Fibroblast of lung (primary cell): ENCODE data around the gene TP53RK. TPM values are rescaled to one million over a fixed set of nuclear protein-coding genes. Genes with fewer than 3 reads are reported as not detected.

Source experiments
- DNase-seq, 2 donors: peaks; one replicate each; pipeline versions ENCODE4 v3.0.0 to v3.0.0-alpha.2; 2010; ENCODE audit warnings: low read depth in 2 of 2
- H2AFZ ChIP-seq: 2 replicates; pipeline ENCODE4 v1.5.1; 2012; ENCODE audit warnings: low read length, control low read depth, inconsistent platforms
- H3K27ac ChIP-seq: 2 replicates; pipeline ENCODE4 v1.5.1; 2011; ENCODE audit warnings: low read length, control low read depth; ENCODE audit not compliant: insufficient read depth
- H3K27me3 ChIP-seq: 2 replicates; pipeline ENCODE4 v1.5.1; 2011; ENCODE audit warnings: mild to moderate bottlenecking, low read length; ENCODE audit not compliant: control insufficient read depth, insufficient read depth
- H3K36me3 ChIP-seq: 2 replicates; pipeline ENCODE4 v1.5.1; 2011; ENCODE audit warnings: low read length; ENCODE audit not compliant: control insufficient read depth, insufficient read depth
- H3K4me1 ChIP-seq: 2 replicates; pipeline ENCODE4 v1.5.1; 2011; ENCODE audit warnings: low read length; ENCODE audit not compliant: control insufficient read depth, insufficient read depth; ENCODE audit errors: extremely low read depth
- H3K4me2 ChIP-seq: 2 replicates; pipeline ENCODE4 v1.5.1; 2011; ENCODE audit warnings: low read length, control low read depth; ENCODE audit not compliant: insufficient read depth; ENCODE audit errors: extremely low read depth
- H3K4me3 ChIP-seq, 4 experiments: fragments of 200-600 bp in 1 of 4; sonication (generic) in 1 of 4; replicated peaks in 1 of 4; 2 replicates each; pipeline ENCODE4 v1.5.1; 2011 to 2016; ENCODE audit warnings: low read length in 4 of 4, low read depth in 3 of 4, mild to moderate bottlenecking in 3 of 4, control low read depth in 2 of 4, inconsistent platforms in 1 of 4, mixed read lengths in 1 of 4; ENCODE audit not compliant: insufficient read depth in 1 of 4; ENCODE audit errors: control extremely low read depth in 1 of 4
- H3K79me2 ChIP-seq: 2 replicates; pipeline ENCODE4 v1.5.1; 2012; ENCODE audit warnings: mild to moderate bottlenecking, low read length, inconsistent platforms; ENCODE audit not compliant: control insufficient read depth, insufficient read depth
- H3K9ac ChIP-seq: 2 replicates; pipeline ENCODE4 v1.5.1; 2011; ENCODE audit warnings: mild to moderate bottlenecking, low read length, control low read depth; ENCODE audit not compliant: insufficient read depth
- H3K9me3 ChIP-seq: 2 replicates; pipeline ENCODE4 v1.5.1; 2012; ENCODE audit warnings: low read depth, low read length; ENCODE audit not compliant: control insufficient read depth, insufficient read depth
- H4K20me1 ChIP-seq: 2 replicates; pipeline ENCODE4 v1.5.1; 2011; ENCODE audit warnings: low read length; ENCODE audit not compliant: control insufficient read depth, insufficient read depth; ENCODE audit errors: extremely low read depth
- EZH2 ChIP-seq: IDR thresholded peaks from 2 replicates; pipeline ENCODE4 v1.5.1; 2012; ENCODE audit warnings: low read length, control low read depth, mild to moderate bottlenecking; ENCODE audit errors: missing control alignments
- polyA plus RNA-seq, 2 donors: library from polyadenylated mRNA; depleted of rRNA in 1 of 2; stranded (reverse) in 1 of 2; unstranded in 1 of 2; fragments of >200 nt; gene quantifications; 2 replicates each; pipeline ENCODE4 v1.2.1, GENCODE V29; 2011 to 2012; ENCODE audit warnings: missing spikeins in 1 of 2
- total RNA-seq: library from RNA; depleted of rRNA; stranded (reverse); fragments of >200 nt; gene quantifications from 2 replicates; pipeline ENCODE4 v1.2.1, GENCODE V29; 2014
- TF ChIP-seq, protein P1 (sequence below), 2 donors: IDR thresholded peaks in 1 of 2; conservative IDR thresholded peaks in 1 of 2; 1 replicate in 1 of 2; 2 replicates in 1 of 2; pipeline ENCODE4 v1.5.1; 2011 to 2012; ENCODE audit warnings: low read length in 2 of 2, control low read depth in 1 of 2, inconsistent platforms in 1 of 2, low read depth in 1 of 2, mild to moderate bottlenecking in 1 of 2

TP53RK gene
- total and polyA plus RNA-seq, 2 donors (not counting 1 experiment from before 2014, with no cell fraction given), result 9.2 to 19.5 TPM

- H3K9me3 ChIP-seq, result no peaks in the 10 kb centered on the region
- H2AFZ ChIP-seq, result no peak overlapping the region
- no peaks in the 10 kb centered on the region for H3K27me3 ChIP-seq
- no peak overlapping the region for H3K4me3 ChIP-seq
- TF ChIP-seq, protein P1, sequence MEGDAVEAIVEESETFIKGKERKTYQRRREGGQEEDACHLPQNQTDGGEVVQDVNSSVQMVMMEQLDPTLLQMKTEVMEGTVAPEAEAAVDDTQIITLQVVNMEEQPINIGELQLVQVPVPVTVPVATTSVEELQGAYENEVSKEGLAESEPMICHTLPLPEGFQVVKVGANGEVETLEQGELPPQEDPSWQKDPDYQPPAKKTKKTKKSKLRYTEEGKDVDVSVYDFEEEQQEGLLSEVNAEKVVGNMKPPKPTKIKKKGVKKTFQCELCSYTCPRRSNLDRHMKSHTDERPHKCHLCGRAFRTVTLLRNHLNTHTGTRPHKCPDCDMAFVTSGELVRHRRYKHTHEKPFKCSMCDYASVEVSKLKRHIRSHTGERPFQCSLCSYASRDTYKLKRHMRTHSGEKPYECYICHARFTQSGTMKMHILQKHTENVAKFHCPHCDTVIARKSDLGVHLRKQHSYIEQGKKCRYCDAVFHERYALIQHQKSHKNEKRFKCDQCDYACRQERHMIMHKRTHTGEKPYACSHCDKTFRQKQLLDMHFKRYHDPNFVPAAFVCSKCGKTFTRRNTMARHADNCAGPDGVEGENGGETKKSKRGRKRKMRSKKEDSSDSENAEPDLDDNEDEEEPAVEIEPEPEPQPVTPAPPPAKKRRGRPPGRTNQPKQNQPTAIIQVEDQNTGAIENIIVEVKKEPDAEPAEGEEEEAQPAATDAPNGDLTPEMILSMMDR (conservative IDR thresholded peaks at IDR 0.05 in 1 of 2, IDR thresholded peaks at IDR 0.05 in 1 of 2; ENCODE audit: low read depth in 1 of 2, low read length in 2 of 2), result no peak
- no peak for TF ChIP-seq EZH2
- peaks cover 6% of the 10 kb centered on the region for H3K79me2 ChIP-seq
- peaks cover 2% of the 10 kb centered on the region for H3K36me3 ChIP-seq
- H3K4me1 ChIP-seq, result peaks cover 7% of the 10 kb centered on the region
- no peak for DNase-seq
- H3K4me2 ChIP-seq, result no peak overlapping the region
- H3K27ac ChIP-seq, result no peak overlapping the region
- H4K20me1 ChIP-seq, result no peaks in the 10 kb centered on the region
- H3K9ac ChIP-seq, result no peak overlapping the region
Observed at GRCh38 chr20:46713957-46714834, 25.0 kb upstream of the TP53RK start.

DNA sequence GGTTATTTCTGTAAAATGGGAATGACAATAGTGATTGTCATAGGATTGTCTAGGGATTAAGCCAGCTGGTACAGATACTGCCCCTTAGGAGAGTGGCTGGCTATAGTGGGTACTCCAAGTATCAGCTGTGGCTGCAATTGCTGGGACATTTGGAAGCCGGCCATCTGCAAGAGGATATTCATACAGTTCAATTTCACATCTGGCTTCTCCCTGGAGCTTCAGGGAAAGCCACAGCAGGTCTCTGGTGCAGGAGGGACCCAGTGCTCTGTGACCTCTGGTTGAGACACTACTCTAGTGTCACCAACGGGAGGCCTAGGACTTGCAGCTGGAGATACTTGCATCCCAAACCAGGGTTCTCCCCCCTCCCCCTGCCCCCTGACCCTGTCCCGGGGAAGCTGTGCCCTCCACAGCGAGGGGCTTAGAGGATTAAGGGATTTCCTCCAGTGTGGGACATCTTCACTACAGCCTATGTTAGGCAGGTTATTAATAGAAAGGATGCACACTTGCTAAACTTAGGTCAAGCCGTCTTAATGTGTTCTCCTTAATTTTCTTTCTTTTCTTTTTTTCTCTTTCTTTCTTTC, 22.9 kb upstream of the TP53RK start:
- peaks cover 6% of the 10 kb centered on the region for H3K79me2 ChIP-seq
- H3K9me3 ChIP-seq, result no peaks in the 10 kb centered on the region
- H3K4me2 ChIP-seq, result no peak overlapping the region

More for the DNA sequence above, 22.9 kb upstream of the TP53RK start:
- Histone ChIP-seq H3K27me3 (no peaks in the 10 kb centered on the region), H4K20me1 (no peaks in the 10 kb centered on the region), H3K4me1 (peaks cover 8% of the 10 kb centered on the region), H2AFZ (no peak overlapping the region), H3K9ac (no peak overlapping the region), H3K27ac (no peak overlapping the region), H3K4me3 (no peak overlapping the region), H3K36me3 (peaks cover 2% of the 10 kb centered on the region)
- no peak for DNase-seq
- no peak for TF ChIP-seq EZH2
- TF ChIP-seq, protein P1 (conservative IDR thresholded peaks at IDR 0.05 in 1 of 2, IDR thresholded peaks at IDR 0.05 in 1 of 2; ENCODE audit: low read depth in 1 of 2, low read length in 2 of 2), result no peak
